GM12878 (cell line): ENCODE results near the gene HUS1B. TPM values are rescaled to one million over a fixed set of nuclear protein-coding genes. Genes with fewer than 3 reads are reported as not detected.

Source experiments
- ATAC-seq: fragments of 200-7000 bp; cut with Tn5 transposase; 3 replicates; pipeline ENCODE4 v1.9.1; 2020; ENCODE audit warnings: mild to moderate bottlenecking, moderate library complexity
- BruUV-seq: library from RNA; stranded (reverse); fragments of 400-500 nt; replicated peaks from 2 replicates; lab custom pipeline; 2021; lab: Mats Ljungman, UMichigan
- CTCF ChIA-PET: fragments of 300-600 bp; sonication (Branson Sonifier 250); formaldehyde crosslinking; extraction: SDS; loops from one replicate; lab custom pipeline; 2021; ENCODE audit warnings: inconsistent platforms; lab: Yijun Ruan, JAX
- POLR2A ChIA-PET: fragments of 350-600 bp; formaldehyde crosslinking; extraction: SDS; loops from one replicate; lab custom pipeline; 2021; ENCODE audit warnings: inconsistent platforms; lab: Charles Lee
- RAD21 ChIA-PET: fragments of 300-600 bp; sonication (Branson Sonifier 250); formaldehyde crosslinking; loops from one replicate; lab custom pipeline; 2023; ENCODE audit warnings: antibody characterized with exemption; ENCODE audit not compliant: unreplicated experiment; lab: Charles Lee
- SMC1A ChIA-PET: fragments of 300-600 bp; sonication (Branson Sonifier 250); formaldehyde crosslinking; loops from one replicate; lab custom pipeline; 2023; ENCODE audit not compliant: unreplicated experiment, uncharacterized antibody; lab: Charles Lee
- DNase-seq: peaks from one replicate; pipeline ENCODE4 v3.0.0-alpha.2; 2011; ENCODE audit warnings: low read depth, low spot score
- FAIRE-seq: peaks from 3 replicates; lab custom pipeline; 2011; peaks lifted over from hg19 to GRCh38; lab: Jason Lieb, UNC
- H2AFZ ChIP-seq: 2 replicates; pipeline ENCODE4 v1.6.0; 2011; ENCODE audit warnings: low read depth, low read length, control low read depth; ENCODE audit not compliant: control insufficient read depth
- H3K27ac ChIP-seq: 2 replicates; pipeline ENCODE4 v1.5.1; 2011; ENCODE audit warnings: control low read depth; ENCODE audit not compliant: control insufficient read depth, insufficient read depth
- H3K27me3 ChIP-seq, 2 experiments: replicated peaks in 1 of 2; 2 replicates each; pipeline versions ENCODE4 v1.6.0 to v1.6.1; 2011; ENCODE audit warnings: low read length in 1 of 2; ENCODE audit not compliant: control insufficient read depth in 2 of 2, insufficient read depth in 2 of 2
- H3K36me3 ChIP-seq, 2 experiments: 2 replicates each; pipeline ENCODE4 v1.5.1; 2011; ENCODE audit warnings: low read length in 1 of 2; ENCODE audit not compliant: control insufficient read depth in 2 of 2, insufficient read depth in 2 of 2
- H3K4me1 ChIP-seq: 2 replicates; pipeline ENCODE4 v1.6.1; 2011; ENCODE audit warnings: mild to moderate bottlenecking, low read length, moderate library complexity, mixed read lengths; ENCODE audit not compliant: control insufficient read depth, insufficient read depth
- H3K4me2 ChIP-seq: 2 replicates; pipeline ENCODE4 v1.6.0; 2011; ENCODE audit warnings: control low read depth; ENCODE audit not compliant: control insufficient read depth, insufficient read depth
- H3K4me3 ChIP-seq: fragments of 200-600 bp; sonication (generic); 2 replicates; pipeline ENCODE4 v1.5.1; 2016
- H3K79me2 ChIP-seq: 2 replicates; pipeline ENCODE4 v1.6.0; 2011; ENCODE audit warnings: low read length; ENCODE audit not compliant: control insufficient read depth, insufficient read depth
- H3K9ac ChIP-seq: 2 replicates; pipeline ENCODE4 v1.8.0; 2011; ENCODE audit warnings: low read length, control low read depth, mixed read lengths; ENCODE audit not compliant: control insufficient read depth, insufficient read depth
- H3K9me3 ChIP-seq: replicated peaks from 3 replicates; pipeline ENCODE4 v1.5.1; 2011; ENCODE audit warnings: mild to moderate bottlenecking, low read length; ENCODE audit not compliant: control insufficient read depth, insufficient read depth
- H4K20me1 ChIP-seq: 2 replicates; pipeline ENCODE4 v1.6.0; 2011; ENCODE audit not compliant: control insufficient read depth, insufficient read depth
- CREB1 ChIP-seq: IDR thresholded peaks from 2 replicates; pipeline ENCODE4 v1.6.1; 2012; ENCODE audit warnings: low read depth, mild to moderate bottlenecking, inconsistent platforms
- HCFC1 ChIP-seq: fragments of 150-350 bp; IDR thresholded peaks from 2 replicates; pipeline ENCODE4 v1.6.1; 2014; ENCODE audit warnings: low read length
- LARP7 ChIP-seq: fragments of 450-650 bp; IDR thresholded peaks from 2 replicates; pipeline ENCODE4 v1.6.1; 2017; ENCODE audit warnings: mild to moderate bottlenecking
- MYB ChIP-seq: fragments of 150-350 bp; IDR thresholded peaks from 2 replicates; pipeline ENCODE4 v1.6.1; 2014; ENCODE audit warnings: mild to moderate bottlenecking, low read depth, low read length, borderline replicate concordance
- MYC ChIP-seq: IDR thresholded peaks from 2 replicates; pipeline ENCODE4 v1.6.1; 2011; ENCODE audit warnings: mild to moderate bottlenecking, low read length, moderate library complexity, inconsistent platforms; ENCODE audit not compliant: insufficient read depth, insufficient replicate concordance, insufficient read length, severe bottlenecking
- NFYA ChIP-seq: IDR thresholded peaks from 2 replicates; pipeline ENCODE4 v1.6.1; 2011; ENCODE audit warnings: low read depth, mild to moderate bottlenecking, low read length, improper control_type of control experiment, borderline replicate concordance
- SMAD5 ChIP-seq: IDR thresholded peaks from 2 replicates; pipeline ENCODE4 v1.6.1; 2016; ENCODE audit warnings: antibody characterized with exemption, low read depth
- SP1 ChIP-seq: IDR thresholded peaks from one replicate; pipeline ENCODE4 v1.6.1; 2011; ENCODE audit warnings: low read depth, low read length
- SREBF2 ChIP-seq: IDR thresholded peaks from 2 replicates; pipeline ENCODE4 v1.6.1; 2012; ENCODE audit warnings: mild to moderate bottlenecking, low read length
- ZBED1 ChIP-seq: IDR thresholded peaks from 2 replicates; pipeline ENCODE4 v1.6.1; 2016; ENCODE audit warnings: borderline replicate concordance
- WGBS: methylation state at CpG from one replicate; pipeline ENCODE4 v1.1.6; 2016; ENCODE audit warnings: low lambda C conversion rate; ENCODE audit not compliant: insufficient replicate concordance, insufficient coverage; ENCODE audit errors: missing lambda C conversion rate; 5-methylcytosine and 5-hydroxymethylcytosine counted together
- in situ Hi-C: fragments of 300-500 bp; cut with MboI; formaldehyde crosslinking; loops from 9 replicates; pipeline ENCODE4 v1.14.3; 2018; ENCODE audit warnings: mixed read lengths
- intact Hi-C: fragments of 100-400 bp; cut with micrococcal nuclease; formaldehyde crosslinking; loops from one replicate; pipeline ENCODE4 v1.14.2; 2022; ENCODE audit not compliant: unreplicated experiment
- polyA plus RNA-seq, 11 experiments: library from polyadenylated mRNA; depleted of rRNA in 4 of 11; unstranded in 6 of 11; stranded (reverse) in 5 of 11; fragments of >200 nt; fragmentation: Nextera tagmentation in 4 of 11; fragmentation: Illumina TruSeq in 1 of 11; extraction: Ambion mirVana in 4 of 11; extraction: Trizol in 1 of 11; gene quantifications; 1 replicate in 1 of 11; 2 replicates in 10 of 11; pipeline versions ENCODE4 v1.2.1 to v1.2.3, GENCODE V29; 2011 to 2016; ENCODE audit warnings: inconsistent platforms in 2 of 11, missing spikeins in 2 of 11, low read depth in 1 of 11
- total RNA-seq, 4 experiments: library from RNA; depleted of rRNA in 3 of 4; stranded (reverse); fragments of >200 nt in 3 of 4; fragmentation: Illumina TruSeq in 1 of 4; extraction: Trizol in 1 of 4; gene quantifications; 2 replicates each; pipeline versions ENCODE4 v1.2.1 to v1.2.3, GENCODE V29; 2013 to 2021
- TF ChIP-seq, protein P1 (sequence below): fragments of 450-650 bp; IDR thresholded peaks from 2 replicates; pipeline ENCODE4 v1.6.1; 2017; ENCODE audit warnings: mild to moderate bottlenecking, low read depth, inconsistent platforms; ENCODE audit not compliant: poor library complexity, severe bottlenecking

HUS1B gene
- total and polyA plus RNA-seq, 10 of the 15 experiments (the other 5 are each of a cell fraction or from before 2014, with no cell fraction given), result 0.11 to 1.3 (median 0.68) TPM; not detected in 3

DNA sequence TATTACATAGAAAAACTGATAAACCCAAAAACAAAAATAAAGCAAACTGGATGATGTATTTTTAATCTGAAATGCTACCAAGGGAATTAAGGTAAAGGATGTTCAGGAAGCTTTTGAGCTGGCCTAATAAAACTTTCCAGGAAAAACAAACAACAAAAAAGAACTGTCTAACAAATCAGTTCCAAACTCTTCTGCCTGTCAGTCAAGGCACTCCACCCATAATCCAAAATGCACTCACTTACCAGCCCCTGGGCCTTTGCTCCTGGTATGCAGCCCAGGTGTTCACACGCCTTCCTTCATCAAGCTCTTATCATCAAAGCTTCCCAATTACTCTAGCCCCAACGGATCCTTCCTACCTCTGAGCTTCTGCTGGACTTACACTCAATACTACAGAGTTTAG lies 32.3 kb upstream of the HUS1B start:
- no peaks in the 10 kb centered on the region for H3K9me3 ChIP-seq
- no TSS peak for BruUV-seq
- no peak overlapping the region for H3K4me3 ChIP-seq
- no peak overlapping the region for H2AFZ ChIP-seq
- ChIA-PET RAD21 (interaction anchor here (1.0 to 1.6 kb wide), 2 partner anchors 23 to 96 kb away, joined by 3 to 4 read pairs; no protein-coding TSS in a partner anchor), SMC1A (interaction anchor here (0.7 to 1.3 kb wide), 3 partner anchors 9 to 78 kb away, joined by 3 to 4 read pairs (median 3); no protein-coding TSS in a partner anchor)
- WGBS, result 44% methylated on average over 2 of the region's 2 CpGs
- FAIRE-seq (no peak), ATAC-seq (no peak)
- H3K79me2 ChIP-seq, result peaks cover 36% of the 10 kb centered on the region
- no peak overlapping the region for H3K4me2 ChIP-seq
- intact Hi-C loops, result no loop called here
- peaks cover 2 to 9% of the 10 kb centered on the region in 2 experiments; a peak in 2 of 4 replicates for H3K36me3 ChIP-seq
- in situ Hi-C loops, result no loop called here
- peaks cover 8% of the 10 kb centered on the region for H3K4me1 ChIP-seq
- H3K27me3 ChIP-seq, result no peaks in the 10 kb centered on the region
- TF ChIP-seq MYC (no peak), HCFC1 (no peak), SP1 (no peak), SREBF2 (no peak), ZBED1 (no peak), NFYA (no peak), MYB (no peak), LARP7 (no peak), CREB1 (no peak), SMAD5 (no peak)
- TF ChIP-seq, protein P1, sequence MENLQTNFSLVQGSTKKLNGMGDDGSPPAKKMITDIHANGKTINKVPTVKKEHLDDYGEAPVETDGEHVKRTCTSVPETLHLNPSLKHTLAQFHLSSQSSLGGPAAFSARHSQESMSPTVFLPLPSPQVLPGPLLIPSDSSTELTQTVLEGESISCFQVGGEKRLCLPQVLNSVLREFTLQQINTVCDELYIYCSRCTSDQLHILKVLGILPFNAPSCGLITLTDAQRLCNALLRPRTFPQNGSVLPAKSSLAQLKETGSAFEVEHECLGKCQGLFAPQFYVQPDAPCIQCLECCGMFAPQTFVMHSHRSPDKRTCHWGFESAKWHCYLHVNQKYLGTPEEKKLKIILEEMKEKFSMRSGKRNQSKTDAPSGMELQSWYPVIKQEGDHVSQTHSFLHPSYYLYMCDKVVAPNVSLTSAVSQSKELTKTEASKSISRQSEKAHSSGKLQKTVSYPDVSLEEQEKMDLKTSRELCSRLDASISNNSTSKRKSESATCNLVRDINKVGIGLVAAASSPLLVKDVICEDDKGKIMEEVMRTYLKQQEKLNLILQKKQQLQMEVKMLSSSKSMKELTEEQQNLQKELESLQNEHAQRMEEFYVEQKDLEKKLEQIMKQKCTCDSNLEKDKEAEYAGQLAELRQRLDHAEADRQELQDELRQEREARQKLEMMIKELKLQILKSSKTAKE, result no peak
- TF ChIP-seq, all 136 proteins: peak for 0
- CTCF ChIA-PET, result interaction anchor here (0.8 to 2.4 kb wide), 5 partner anchors 9 to 733 kb away, joined by 3 to 8 read pairs (median 3); no protein-coding TSS in a partner anchor
- no peak overlapping the region for H3K9ac ChIP-seq
- H3K27ac ChIP-seq, result no peak overlapping the region
- POLR2A ChIA-PET, result interaction anchor here (1.0 kb wide), 1 partner anchor 9 kb away, joined by 3 read pairs; no protein-coding TSS in a partner anchor
- no peaks in the 10 kb centered on the region for H4K20me1 ChIP-seq
- no peak for DNase-seq
